Mesenchymal stem cell (in vitro differentiated cells and primary cell): ENCODE data around the gene ERFE.

Experiments used
- DNase-seq: peaks from one replicate; pipeline ENCODE4 v3.0.0-alpha.2; 2013
- H2AFZ ChIP-seq: one replicate; pipeline ENCODE4 v1.6.1; 2013; ENCODE audit warnings: low read depth, mild to moderate bottlenecking, control low read depth, inconsistent platforms, low read length, moderate library complexity
- H2AK5ac ChIP-seq: 2 replicates; pipeline ENCODE4 v1.6.1; 2013; ENCODE audit warnings: low read length, moderate library complexity, mild to moderate bottlenecking, inconsistent platforms; ENCODE audit not compliant: severe bottlenecking
- H2BK120ac ChIP-seq: one replicate; pipeline ENCODE4 v1.6.1; 2013; ENCODE audit warnings: low read depth, mild to moderate bottlenecking, inconsistent platforms, low read length, moderate library complexity
- H2BK12ac ChIP-seq, 2 experiments: one replicate each; pipeline ENCODE4 v1.6.1; 2013; ENCODE audit warnings: inconsistent platforms in 2 of 2, low read length in 2 of 2, mild to moderate bottlenecking in 2 of 2, moderate library complexity in 2 of 2, control low read depth in 1 of 2
- H2BK15ac ChIP-seq: one replicate; pipeline ENCODE4 v1.6.1; 2013; ENCODE audit warnings: mild to moderate bottlenecking, low read depth, inconsistent platforms; ENCODE audit not compliant: poor library complexity, severe bottlenecking
- H2BK5ac ChIP-seq: 2 replicates; pipeline ENCODE4 v1.6.1; 2013; ENCODE audit warnings: low read depth, mild to moderate bottlenecking, low read length, control low read depth, inconsistent platforms; ENCODE audit not compliant: poor library complexity, severe bottlenecking
- H3K14ac ChIP-seq, 2 experiments: one replicate each; pipeline ENCODE4 v1.6.1; 2013; ENCODE audit warnings: inconsistent platforms in 2 of 2, low read length in 2 of 2, control low read depth in 1 of 2, mild to moderate bottlenecking in 1 of 2, moderate library complexity in 1 of 2
- H3K18ac ChIP-seq, 2 experiments: one replicate each; pipeline ENCODE4 v1.6.1; 2013; ENCODE audit warnings: inconsistent platforms in 2 of 2, low read length in 2 of 2, control low read depth in 1 of 2, low read depth in 1 of 2, mild to moderate bottlenecking in 1 of 2
- H3K23ac ChIP-seq, 2 experiments: one replicate each; pipeline ENCODE4 v1.6.1; 2013; ENCODE audit warnings: inconsistent platforms in 2 of 2, low read length in 2 of 2, mild to moderate bottlenecking in 2 of 2, moderate library complexity in 2 of 2, control low read depth in 1 of 2
- H3K27ac ChIP-seq: 2 replicates; pipeline ENCODE4 v1.5.1; 2013; ENCODE audit warnings: mild to moderate bottlenecking, moderate library complexity, low read length, control low read depth, inconsistent platforms; ENCODE audit not compliant: poor library complexity, severe bottlenecking
- H3K27me3 ChIP-seq, 2 experiments: 2 replicates each; pipeline versions ENCODE4 v1.6.1 to v1.7.0; 2013; ENCODE audit warnings: low read length in 2 of 2, mild to moderate bottlenecking in 2 of 2, moderate library complexity in 2 of 2, control low read depth in 1 of 2, inconsistent platforms in 1 of 2; ENCODE audit not compliant: control insufficient read depth in 1 of 2, insufficient read depth in 1 of 2
- H3K36me3 ChIP-seq, 2 experiments: 2 replicates each; pipeline versions ENCODE4 v1.6.1 to v1.7.0; 2013; ENCODE audit warnings: low read length in 2 of 2, control low read depth in 1 of 2, inconsistent platforms in 1 of 2, low read depth in 1 of 2, mild to moderate bottlenecking in 1 of 2; ENCODE audit not compliant: insufficient read depth in 2 of 2, control insufficient read depth in 1 of 2
- H3K4ac ChIP-seq, 2 experiments: one replicate each; pipeline ENCODE4 v1.6.1; 2013; ENCODE audit warnings: inconsistent platforms in 2 of 2, low read length in 2 of 2, mild to moderate bottlenecking in 2 of 2, moderate library complexity in 2 of 2, control low read depth in 1 of 2, low read depth in 1 of 2
- H3K4me1 ChIP-seq: 2 replicates; pipeline ENCODE4 v1.6.1; 2013; ENCODE audit warnings: low read depth, low read length, control low read depth; ENCODE audit not compliant: control insufficient read depth, insufficient read depth
- H3K4me2 ChIP-seq: 2 replicates; pipeline ENCODE4 v1.6.1; 2013; ENCODE audit warnings: low read length, mild to moderate bottlenecking, inconsistent platforms; ENCODE audit not compliant: poor library complexity, severe bottlenecking
- H3K4me3 ChIP-seq, 2 experiments: 2 replicates each; pipeline versions ENCODE4 v1.5.1 to v1.7.0; 2013; ENCODE audit warnings: low read length in 2 of 2, mild to moderate bottlenecking in 2 of 2, control low read depth in 1 of 2, low read depth in 1 of 2; ENCODE audit not compliant: insufficient read depth in 1 of 2
- H3K79me1 ChIP-seq: replicated peaks from 2 replicates; pipeline ENCODE4 v1.6.1; 2013; ENCODE audit warnings: mild to moderate bottlenecking, control low read depth, low read length, inconsistent platforms; ENCODE audit not compliant: poor library complexity, severe bottlenecking
- H3K9ac ChIP-seq: 2 replicates; pipeline ENCODE4 v1.7.0; 2013; ENCODE audit warnings: mild to moderate bottlenecking, low read length, moderate library complexity
- H3K9me3 ChIP-seq: 2 replicates; pipeline ENCODE4 v1.7.0; 2013; ENCODE audit warnings: mild to moderate bottlenecking, low read length; ENCODE audit not compliant: control insufficient read depth
- H4K8ac ChIP-seq: one replicate; pipeline ENCODE4 v1.6.1; 2013; ENCODE audit warnings: inconsistent platforms, mild to moderate bottlenecking, low read length, moderate library complexity
- H4K91ac ChIP-seq: one replicate; pipeline ENCODE4 v1.6.1; 2013; ENCODE audit warnings: mild to moderate bottlenecking, low read length, inconsistent platforms
- WGBS: methylation state at CpG from one replicate; pipeline ENCODE4 v1.1.7; 2013; ENCODE audit warnings: mixed read lengths; 5-methylcytosine and 5-hydroxymethylcytosine counted together

The ERFE gene

DNA sequence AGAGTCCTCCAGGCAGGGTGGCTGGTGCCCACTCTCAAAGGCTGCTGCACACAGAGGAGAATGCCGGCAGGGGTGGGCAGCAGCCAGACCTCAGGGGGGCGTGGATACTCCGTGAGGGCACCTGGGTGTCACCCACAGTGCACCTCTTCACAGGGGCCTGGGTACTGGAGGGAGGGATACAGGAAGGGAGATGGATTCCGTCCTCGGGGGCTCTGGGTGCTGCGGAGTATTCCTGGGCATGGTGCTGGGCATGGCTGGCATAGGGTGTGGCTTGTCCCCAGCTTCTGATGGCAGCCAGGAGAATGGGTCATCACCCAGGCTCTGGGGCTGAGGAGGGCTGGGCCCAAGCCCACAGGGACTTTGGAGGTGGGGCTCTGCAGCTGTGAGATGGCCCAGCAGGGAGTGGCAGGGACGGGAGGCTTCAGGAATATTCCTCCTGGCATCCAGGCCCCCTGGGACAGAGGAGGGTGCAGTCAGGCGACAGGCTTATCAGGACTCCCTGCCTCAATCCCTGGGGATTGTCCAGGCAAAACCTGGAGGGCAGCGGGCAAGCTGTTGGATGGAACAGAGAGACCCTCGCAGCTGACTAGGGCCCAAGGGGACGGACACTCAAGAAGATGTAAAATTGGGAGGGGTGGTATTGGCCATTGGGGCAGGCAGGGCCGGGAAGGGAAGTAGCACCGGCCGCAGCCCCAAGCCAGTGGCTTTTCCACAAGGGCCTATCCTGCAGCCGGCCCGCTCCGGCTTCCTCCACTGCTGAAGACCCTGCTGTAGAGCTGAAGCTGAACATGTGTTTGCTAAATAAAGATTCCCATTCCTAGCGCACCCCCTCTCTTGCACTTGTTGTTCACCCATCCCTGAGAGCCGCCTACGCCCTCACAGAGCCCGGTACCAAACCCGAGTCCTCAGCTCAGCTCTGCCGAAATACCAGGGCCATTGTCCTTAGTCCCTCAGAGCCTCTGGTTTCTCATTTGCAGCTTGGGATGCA is 26.0 kb upstream of the ERFE start:
- H3K4me3 ChIP-seq = no peak overlapping the region
- no peak overlapping the region for H3K18ac ChIP-seq
- no peak overlapping the region for H2AFZ ChIP-seq
- H2AK5ac ChIP-seq = no peak overlapping the region
- no peak for DNase-seq
- H2BK120ac ChIP-seq = no peak overlapping the region
- peaks cover 3% of the 10 kb centered on the region for H3K4me1 ChIP-seq
- no peak overlapping the region for H3K23ac ChIP-seq
- no peaks in the 10 kb centered on the region for H3K36me3 ChIP-seq
- 86% methylated on average over 23 of the region's 23 CpGs for WGBS
- H3K27me3 ChIP-seq = no peaks in the 10 kb centered on the region
- no peak overlapping the region for H4K91ac ChIP-seq
- H2BK5ac ChIP-seq = no peak overlapping the region
- H3K14ac ChIP-seq = no peak overlapping the region
- no peak overlapping the region for H3K27ac ChIP-seq
- H2BK15ac ChIP-seq = no peak overlapping the region
- no peak overlapping the region for H3K9ac ChIP-seq
- H3K79me1 ChIP-seq = no peaks in the 10 kb centered on the region
- H3K9me3 ChIP-seq = no peaks in the 10 kb centered on the region
- H3K4ac ChIP-seq = no peak overlapping the region
- H4K8ac ChIP-seq = no peak overlapping the region
- H3K4me2 ChIP-seq = no peak overlapping the region
- no peak overlapping the region for H2BK12ac ChIP-seq

DNA sequence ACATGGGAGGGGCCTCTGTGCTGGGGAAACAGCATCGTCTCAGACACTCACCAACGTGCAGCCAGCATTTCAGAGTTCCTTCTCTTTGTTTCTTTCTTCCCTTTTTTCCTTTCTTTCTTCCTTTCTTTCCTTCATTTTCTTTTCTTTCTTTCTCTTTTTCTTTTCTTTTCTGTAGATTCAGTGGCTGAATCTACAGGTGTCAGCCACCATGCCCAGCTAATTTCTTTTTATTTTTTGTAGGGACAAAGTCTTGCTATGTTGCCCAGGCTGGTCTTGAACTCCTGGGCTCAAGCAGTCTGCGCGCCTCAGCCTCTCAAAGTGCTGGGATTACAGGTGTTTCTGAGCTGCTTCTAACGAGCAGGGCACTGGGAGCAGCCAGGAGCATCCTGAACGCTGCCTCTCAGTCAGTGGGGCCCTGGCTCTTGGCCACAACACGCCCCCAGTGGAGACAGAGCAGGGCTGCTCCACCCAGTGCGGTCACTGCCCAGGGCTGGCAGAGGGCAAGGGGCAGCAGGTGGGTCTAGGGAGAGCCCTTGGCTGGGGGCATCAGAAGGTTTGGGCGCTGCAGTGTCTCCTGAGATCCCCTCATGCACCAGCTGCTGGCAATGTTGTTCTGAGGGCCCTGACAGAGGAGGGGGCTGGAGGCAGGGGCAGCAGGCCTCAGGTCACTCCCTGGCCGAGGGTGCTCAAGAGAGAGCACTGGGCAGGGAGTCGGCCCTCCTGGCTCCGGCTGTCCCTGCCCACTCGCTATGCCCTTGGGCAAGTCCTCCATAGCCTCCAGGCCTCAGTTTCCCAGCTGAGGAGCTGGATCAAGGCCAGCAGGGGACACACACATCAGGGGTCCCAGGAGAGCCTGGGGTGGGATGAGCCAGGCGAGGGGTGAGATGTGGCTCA is 25.0 kb upstream of the ERFE start:
- H2BK120ac ChIP-seq = no peak overlapping the region
- H4K91ac ChIP-seq = no peak overlapping the region
- no peak overlapping the region for H3K9ac ChIP-seq
- no peak overlapping the region for H2BK15ac ChIP-seq
- DNase-seq = no peak
- H3K23ac ChIP-seq = no peak overlapping the region
- no peak overlapping the region for H3K4me3 ChIP-seq
- no peak overlapping the region for H3K27ac ChIP-seq
- no peaks in the 10 kb centered on the region for H3K36me3 ChIP-seq
- 75% methylated on average over 14 of the region's 14 CpGs for WGBS
- peaks cover 7% of the 10 kb centered on the region for H3K4me1 ChIP-seq
- H2AK5ac ChIP-seq = no peak overlapping the region
- no peak overlapping the region for H3K14ac ChIP-seq
- H3K4ac ChIP-seq = no peak overlapping the region
- H2BK12ac ChIP-seq = peak overlapping the region in 1 of 2 experiments; percentile 37
- no peaks in the 10 kb centered on the region for H3K79me1 ChIP-seq
- no peak overlapping the region for H2AFZ ChIP-seq
- no peak overlapping the region for H3K4me2 ChIP-seq
- no peaks in the 10 kb centered on the region for H3K9me3 ChIP-seq
- H4K8ac ChIP-seq = no peak overlapping the region
- H3K18ac ChIP-seq = no peak overlapping the region
- H3K27me3 ChIP-seq = no peaks in the 10 kb centered on the region
- no peak overlapping the region for H2BK5ac ChIP-seq

DNA sequence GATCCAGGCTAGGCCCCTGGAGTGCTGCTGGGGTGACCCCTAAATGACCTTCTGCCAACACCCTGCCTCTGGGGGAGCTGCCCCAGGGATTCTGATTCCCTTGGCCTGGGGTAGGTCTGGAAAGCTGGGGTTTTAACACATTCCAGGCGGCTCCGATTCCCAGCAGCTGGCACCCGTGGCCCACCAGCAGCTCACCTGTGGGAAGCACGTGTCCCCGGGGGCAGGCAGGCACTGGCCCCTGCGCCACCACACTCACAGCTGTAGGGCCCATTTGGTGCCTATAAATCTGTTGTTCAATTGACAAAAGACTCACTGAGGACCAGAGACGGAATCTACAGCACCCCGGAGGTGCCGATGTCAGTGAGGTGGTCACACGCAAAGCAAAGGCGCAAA is 24.4 kb upstream of the ERFE start:
- H3K9me3 ChIP-seq = no peaks in the 10 kb centered on the region
- H3K4me1 ChIP-seq = peaks cover 14% of the 10 kb centered on the region
- H4K8ac ChIP-seq = no peak overlapping the region
- no peak overlapping the region for H2AFZ ChIP-seq
- no peak overlapping the region for H2AK5ac ChIP-seq
- no peak overlapping the region for H3K9ac ChIP-seq
- no peak overlapping the region for H3K27ac ChIP-seq
- no peak overlapping the region for H3K18ac ChIP-seq
- no peak overlapping the region for H3K4me3 ChIP-seq
- H3K14ac ChIP-seq = no peak overlapping the region
- H3K79me1 ChIP-seq = no peaks in the 10 kb centered on the region
- no peaks in the 10 kb centered on the region for H3K27me3 ChIP-seq
- 94% methylated on average over 11 of the region's 11 CpGs for WGBS
- no peak for DNase-seq
- no peaks in the 10 kb centered on the region for H3K36me3 ChIP-seq
- H2BK5ac ChIP-seq = no peak overlapping the region
- H4K91ac ChIP-seq = no peak overlapping the region
- H3K4me2 ChIP-seq = no peak overlapping the region
- no peak overlapping the region for H2BK15ac ChIP-seq
- H3K23ac ChIP-seq = no peak overlapping the region
- H3K4ac ChIP-seq = no peak overlapping the region
- H2BK12ac ChIP-seq = no peak overlapping the region
- no peak overlapping the region for H2BK120ac ChIP-seq

DNA sequence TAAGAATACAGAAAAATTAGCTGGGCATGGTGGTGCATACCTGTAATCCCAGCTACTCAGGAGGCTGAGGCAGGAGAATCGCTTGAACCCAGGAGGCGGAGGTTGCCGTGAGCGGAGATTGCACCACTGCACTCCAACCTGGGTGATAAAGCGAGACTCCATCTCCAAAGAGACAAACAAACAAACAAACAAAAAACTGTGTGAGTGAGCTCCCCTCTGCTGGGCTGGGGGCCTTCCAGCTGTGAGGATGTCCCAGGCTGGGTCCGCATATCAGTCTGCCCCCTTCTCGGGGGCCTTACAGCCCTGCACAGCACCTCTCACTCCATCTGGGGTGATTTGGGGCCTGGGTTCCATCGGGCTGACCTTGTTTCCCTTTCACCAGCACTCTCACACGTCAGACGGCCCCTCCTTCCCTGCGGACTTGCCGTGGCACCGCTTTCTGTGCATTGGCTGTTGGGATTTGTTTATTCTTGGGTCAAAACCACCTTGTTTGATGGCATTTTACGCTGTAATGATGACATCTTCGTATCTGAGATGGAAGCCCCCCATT is 23.1 kb upstream of the ERFE start:
- Histone ChIP-seq H3K14ac (no peak overlapping the region), H2AK5ac (no peak overlapping the region), H3K4me2 (no peak overlapping the region), H3K23ac (no peak overlapping the region), H2AFZ (no peak overlapping the region), H3K27me3 (no peaks in the 10 kb centered on the region), H3K4ac (no peak overlapping the region), H3K4me3 (no peak overlapping the region), H3K27ac (no peak overlapping the region), H4K91ac (no peak overlapping the region), H2BK120ac (no peak overlapping the region), H3K9ac (no peak overlapping the region), H3K18ac (no peak overlapping the region), H2BK12ac (no peak overlapping the region), H3K9me3 (no peaks in the 10 kb centered on the region), H3K79me1 (no peaks in the 10 kb centered on the region), H2BK5ac (no peak overlapping the region), H3K4me1 (peaks cover 17% of the 10 kb centered on the region), H4K8ac (no peak overlapping the region), H2BK15ac (no peak overlapping the region), H3K36me3 (no peaks in the 10 kb centered on the region)
- no peak for DNase-seq
- WGBS = 77% methylated on average over 15 of the region's 15 CpGs
